ENCODE results near the gene TMEM132E.

TMEM132E gene

DNA sequence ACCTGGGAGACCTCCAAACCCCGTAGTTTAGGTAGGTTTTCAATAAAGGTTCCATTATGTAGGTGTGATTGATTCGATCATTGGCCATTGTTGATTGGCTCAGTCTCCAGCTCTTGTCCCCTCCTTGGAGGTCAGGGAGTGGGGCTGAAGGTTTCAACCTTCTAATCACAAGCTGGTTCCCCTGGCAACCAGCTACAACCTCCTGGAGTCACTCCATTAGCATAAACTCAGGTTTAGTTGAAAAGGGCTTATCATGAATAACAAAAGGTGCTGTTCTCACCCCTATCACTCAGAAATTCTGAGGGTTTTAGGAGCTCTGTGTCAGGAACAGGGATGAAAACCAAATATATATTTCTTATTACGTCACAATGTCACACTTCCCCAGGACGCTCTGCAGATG, 28.5 kb downstream of the TMEM132E start:
- DNase-seq: no peak

DNA sequence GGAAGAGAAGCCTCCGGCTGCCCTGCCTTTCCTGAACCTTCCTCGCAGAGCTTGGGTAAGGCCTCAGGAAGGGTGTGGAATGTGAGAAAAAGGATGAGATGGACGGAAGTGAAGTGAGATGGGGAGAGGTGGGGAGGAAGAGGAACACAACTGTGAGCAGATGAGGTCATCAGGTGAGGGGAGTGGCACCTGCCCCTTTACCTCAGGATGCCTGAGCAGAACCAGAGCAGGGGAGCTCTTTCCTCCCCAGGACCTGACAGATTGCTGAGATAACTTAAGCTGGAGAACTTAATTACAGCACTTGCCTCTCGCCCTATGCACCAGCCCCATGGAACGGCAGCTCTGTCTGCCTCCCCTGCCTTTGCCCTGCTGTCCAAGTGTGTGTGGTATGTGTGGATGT, 29.8 kb downstream of the TMEM132E start:
- DNase-seq: no peak

DNA sequence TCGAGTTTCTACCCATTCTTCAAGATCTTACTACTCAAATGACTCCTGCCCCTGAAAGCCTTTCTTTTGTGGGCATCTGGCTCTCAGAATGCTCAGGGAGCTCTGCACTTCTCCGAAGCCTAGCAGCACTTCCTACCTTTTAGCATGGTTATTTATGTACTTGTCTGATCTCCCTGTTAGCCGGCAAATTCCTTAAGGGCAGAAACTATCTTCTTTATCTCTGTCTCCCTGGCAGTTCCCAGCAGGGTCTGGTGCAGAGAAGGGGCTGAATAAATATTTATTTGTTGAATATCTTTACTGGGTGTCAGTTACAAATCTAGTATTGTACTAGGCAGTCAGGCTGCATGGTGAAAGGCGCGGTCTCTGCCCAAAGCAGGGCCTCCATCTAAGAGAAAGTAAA, 30.7 kb downstream of the TMEM132E start:
- DNase-seq: no peak

DNA sequence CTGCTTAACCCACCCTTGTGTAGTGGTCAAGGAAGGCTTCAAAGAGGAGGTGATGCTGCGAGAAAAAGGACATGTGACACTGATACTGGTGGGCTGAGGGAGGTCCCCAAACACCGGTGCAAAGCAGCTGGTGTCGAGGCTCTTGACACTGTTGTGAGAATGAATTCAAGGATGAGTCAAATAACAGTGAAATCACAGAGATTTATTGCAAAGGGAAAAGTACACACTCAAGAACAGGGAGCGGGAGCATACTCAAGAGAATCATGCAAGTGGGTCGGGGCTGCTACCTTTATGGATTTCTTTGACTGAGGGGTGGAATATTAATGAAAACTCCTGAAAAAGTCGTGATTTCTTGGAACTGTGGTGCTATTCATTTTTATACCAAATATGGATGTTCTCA, 31.1 kb downstream of the TMEM132E start:
- no peak for DNase-seq

DNA sequence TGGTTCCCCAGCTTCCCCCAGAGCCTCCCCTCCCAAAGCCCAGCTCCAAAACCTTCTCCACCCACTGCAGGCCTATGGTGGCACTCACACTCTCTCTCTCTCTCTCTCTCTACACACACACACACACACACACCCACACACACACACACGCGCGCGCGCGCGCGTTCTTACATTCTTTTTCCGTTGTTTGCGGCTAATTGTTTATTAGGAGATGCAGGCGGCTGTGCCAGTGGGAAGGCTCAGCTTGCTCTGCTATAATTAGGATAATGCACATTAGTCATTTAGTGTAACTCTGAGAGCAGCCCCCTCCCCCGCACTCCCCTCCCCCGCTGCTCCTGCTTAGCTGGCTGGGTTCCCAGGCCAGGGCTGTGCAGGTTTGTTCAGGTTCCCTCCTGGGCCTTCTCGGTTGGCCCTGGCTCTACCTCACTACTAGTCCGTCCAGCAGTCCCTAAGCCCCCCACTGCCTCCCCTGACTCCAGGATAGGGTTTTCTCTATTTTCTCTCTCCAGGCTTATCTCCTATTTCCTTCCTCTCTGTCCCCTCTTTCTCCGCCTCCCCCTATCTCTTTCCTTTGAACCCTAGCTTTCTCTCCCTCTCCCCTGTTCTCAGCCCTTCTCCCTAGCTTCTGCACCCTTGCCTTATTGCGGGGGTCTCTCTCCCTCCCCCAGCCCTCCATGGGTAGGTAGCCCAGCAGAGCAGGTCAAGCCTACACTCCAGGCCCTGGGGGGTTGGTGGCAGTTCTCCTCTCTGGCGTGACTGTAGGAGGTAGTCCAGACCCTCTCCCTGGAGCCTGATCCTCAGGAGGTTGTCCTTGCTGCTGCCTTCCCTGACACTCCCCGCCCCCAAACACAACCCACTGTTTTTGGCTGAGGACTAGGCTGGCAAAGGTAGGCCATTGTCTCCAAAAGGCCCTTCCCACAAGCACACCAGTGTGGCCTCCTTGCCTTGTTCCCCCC, 34.0 kb downstream of the TMEM132E start:
- DNase-seq: no peak

DNA sequence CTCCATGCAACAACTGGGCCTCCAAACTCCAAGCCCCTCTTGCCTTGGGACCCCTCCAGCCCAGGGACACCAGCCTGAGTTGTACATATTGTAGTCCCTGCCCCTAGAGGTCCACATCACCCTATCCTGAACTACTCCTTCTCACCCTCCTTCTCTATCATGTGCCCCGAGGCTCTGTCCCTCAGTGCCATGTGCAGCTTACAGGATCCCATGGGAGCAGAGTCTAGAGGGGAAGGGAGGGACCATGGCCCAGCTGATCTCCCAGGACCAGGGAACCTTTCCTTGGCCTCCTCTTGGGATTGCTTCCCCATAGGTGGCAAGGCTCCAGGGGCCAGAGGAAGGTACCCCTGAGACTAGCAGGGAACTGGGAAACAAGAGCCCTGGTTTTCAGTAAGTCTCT, 35.3 kb downstream of the TMEM132E start:
- DNase-seq: no peak

DNA sequence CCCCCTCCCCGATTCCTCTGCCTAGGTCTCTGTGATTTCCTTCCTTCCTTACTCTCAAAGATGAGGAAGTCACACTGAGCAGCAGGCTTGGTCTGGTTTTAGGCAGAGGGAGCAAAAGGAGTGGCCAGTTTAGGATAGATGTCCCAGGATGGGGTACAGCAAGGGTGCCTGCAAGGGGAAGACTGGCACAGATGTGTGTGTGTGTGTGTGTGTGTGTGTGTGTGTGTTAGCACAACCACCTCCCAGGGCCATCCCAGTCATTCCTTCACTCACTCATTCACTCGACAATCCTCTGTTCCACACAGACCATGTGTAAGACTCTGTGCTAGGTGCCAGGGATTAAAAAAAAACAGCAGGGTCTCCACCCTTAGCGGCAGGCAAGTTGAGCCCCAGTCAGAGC, 35.9 kb downstream of the TMEM132E start:
- DNase-seq: no peak

DNA sequence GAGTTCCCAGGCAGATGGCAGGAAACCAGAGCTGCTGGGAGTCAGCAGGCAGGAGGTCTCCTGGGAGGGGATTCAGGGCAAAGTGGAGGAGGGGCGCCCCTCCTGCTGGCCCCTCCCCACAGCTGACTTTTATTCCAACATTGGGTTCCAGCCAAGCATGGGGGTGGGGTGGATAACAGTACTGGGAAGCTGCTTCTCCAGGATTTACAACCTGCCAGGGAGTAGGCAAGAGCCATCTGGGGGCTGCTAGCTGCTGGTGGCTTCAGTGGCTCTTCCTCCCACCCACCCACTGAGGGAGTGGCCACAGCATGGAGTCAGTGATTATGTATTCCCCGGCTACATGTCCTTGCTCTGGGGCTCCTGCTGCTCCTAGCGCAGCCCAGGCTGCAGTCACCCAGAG, 36.8 kb downstream of the TMEM132E start:
- no peak for DNase-seq

DNA sequence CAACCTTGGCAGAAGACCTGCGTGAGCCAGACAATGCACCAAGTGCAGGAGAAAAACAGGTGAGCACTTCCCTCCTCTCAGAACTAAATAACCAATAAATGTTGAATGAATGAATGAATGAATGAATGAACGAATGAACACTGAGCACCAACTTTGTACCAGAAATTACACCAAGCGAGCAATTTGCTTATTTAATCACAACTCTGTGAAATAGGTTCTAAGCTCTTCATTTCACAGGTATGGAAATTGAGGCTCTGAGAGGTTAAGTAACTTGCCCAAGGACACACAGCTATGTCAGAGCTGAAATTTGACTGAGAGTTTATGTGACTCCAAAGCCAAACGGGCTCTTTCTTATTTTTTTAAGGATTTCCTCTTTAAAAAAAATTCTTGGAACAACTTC, 38.0 kb downstream of the TMEM132E start:
- DNase-seq: no peak

DNA sequence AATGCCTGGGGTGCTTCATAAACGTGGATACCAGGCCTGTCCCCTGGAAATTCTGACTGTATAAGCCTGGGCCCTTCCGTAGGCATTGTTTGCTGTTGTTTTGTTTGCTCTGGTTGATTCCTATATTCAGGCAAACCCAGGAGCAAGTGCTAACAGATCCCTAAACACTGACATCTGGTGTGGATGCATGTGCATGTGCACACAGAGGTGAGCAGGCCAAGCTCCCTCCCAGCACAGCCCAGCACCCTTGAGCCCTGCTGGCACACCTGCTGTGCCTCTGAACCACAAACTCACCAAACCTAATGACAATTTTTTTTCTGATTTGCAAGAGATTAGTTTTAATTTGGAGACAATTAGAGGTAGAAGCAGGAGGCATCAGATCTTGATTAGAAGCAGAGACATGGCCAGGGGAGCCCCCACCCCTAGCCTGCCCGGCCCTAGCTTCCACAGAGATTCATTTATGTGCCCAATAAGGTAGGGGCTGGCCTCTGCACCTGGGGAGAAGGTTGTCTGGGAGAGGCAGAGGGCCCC, 40.4 kb downstream of the TMEM132E start:
- no peak for DNase-seq

DNA sequence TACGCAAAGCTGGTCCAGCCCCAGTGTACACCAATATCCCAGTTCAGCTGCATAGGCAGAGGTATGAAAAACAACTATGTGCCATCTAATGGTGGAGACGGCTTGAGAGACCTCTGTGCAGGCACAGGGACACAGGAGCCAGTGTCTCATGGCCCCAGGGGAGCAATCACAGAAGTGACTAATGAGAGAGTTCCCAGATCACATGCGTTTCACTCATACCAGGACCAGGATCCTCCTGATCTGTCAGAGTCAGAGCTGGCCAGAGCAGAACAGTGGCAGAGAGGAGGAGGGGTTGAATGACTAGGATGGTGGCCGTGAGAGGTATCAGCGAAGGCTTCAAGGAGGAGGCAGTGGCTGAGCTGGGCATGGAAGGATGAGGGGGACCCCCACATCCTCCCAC, 41.1 kb downstream of the TMEM132E start:
- no peak for DNase-seq

DNA sequence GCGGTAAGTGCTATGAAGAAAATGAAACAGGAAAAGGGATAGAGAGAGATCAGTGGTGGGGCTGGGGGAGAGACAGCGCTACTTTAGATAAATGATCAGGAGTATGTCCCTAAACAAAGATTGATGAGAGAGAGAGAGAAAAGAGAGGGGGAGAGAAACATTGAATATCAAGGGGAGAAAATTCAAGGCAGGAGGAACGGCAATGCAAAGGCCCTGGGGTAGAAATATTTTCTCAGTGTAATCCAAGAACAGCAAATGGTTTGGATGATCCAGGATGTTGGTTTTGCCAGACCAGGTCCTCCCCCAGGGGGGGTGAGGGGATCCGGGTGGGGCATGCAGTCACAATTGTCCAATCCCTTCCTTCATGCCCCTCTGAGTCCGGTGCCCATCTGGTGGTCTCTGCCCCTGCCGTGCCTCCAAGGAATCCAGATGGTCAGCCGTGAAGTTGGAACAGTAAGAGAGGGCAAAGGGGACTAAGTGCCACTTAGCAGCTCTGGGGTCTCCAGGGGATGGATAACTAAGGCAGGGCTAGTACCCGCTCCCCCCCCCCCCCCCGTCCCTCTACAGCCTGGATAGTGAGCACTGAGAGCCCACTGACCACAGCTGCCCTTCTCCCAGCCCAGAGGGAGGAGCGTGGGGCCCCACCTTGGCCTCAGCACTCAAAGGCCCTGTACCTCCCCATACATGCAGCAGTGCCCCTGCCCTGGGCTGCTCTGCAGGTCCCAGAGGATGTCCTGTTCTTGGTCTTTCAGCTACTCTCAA, 43.7 kb downstream of the TMEM132E start:
- DNase-seq: no peak

DNA sequence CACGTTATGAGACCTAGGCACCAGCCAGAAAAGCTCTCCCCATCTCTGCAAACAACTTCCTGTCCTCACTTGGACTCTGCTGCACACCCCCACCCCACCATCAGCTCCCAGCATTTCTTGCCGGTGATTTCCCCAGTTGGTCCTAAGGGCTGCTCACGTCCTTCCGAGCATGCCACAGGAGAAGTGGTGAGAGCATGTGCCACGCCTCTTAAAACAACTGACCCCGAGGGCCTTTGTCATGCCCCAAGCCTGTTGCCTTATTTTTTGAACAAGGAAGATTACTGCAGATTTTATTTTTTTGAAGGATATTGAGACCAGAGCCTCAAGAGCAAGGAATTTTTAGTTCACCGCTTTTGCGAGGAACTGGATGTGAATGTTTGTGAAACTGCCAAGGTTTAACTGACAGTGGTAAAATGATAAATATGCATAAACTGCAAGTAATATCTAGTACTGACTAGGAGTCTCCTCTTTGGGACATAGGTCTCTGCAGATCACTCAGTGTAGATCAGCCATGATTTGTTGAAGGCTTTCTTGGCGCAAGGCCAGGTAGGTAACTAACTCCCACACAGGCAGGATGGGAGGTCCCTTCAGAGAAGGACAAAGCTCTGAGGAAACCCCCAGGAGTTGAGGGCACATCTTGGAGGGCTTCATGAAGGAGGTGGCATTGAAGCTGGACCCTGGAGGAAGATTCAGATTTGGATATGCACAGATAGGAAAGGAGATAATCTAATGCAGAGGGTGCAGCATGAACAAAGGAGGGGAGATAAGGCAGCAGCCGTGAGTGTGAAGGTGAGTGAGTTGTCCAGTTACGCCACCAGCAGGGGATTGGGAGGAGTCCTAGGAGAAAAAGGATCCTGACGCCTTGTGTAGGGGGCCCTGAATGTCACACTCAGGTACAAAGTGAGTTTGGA, 44.7 kb downstream of the TMEM132E start:
- DNase-seq: no peak

DNA sequence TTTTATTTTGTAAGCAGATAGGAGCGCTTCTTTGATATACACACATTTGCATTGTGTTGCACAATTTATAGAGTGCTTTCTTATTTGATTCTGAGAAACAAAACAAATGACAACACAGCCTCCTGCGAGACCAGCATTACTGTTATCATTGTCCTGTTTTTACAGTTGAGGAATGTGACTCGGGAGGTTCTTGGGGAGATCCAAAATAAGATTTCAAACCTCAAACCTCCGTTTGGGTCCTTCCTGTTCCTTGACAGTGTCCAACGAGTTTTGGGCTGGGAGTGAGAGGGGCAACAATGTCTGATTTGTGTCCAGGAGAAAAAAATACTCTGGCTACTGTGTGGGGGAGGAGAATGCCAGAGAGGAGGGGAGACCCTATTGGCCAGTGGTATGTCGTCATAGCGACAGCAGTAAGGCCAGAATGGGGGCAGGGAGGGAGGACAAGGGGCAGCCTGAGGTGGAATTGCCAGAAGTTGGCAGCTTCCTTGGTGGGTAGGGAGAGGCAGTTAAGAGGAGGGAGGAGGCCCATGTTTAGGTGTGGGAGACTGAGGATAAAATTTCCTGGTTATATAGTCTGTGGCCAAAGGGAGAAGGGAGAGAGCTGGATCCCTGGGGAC, 45.5 kb downstream of the TMEM132E start:
- no peak for DNase-seq

DNA sequence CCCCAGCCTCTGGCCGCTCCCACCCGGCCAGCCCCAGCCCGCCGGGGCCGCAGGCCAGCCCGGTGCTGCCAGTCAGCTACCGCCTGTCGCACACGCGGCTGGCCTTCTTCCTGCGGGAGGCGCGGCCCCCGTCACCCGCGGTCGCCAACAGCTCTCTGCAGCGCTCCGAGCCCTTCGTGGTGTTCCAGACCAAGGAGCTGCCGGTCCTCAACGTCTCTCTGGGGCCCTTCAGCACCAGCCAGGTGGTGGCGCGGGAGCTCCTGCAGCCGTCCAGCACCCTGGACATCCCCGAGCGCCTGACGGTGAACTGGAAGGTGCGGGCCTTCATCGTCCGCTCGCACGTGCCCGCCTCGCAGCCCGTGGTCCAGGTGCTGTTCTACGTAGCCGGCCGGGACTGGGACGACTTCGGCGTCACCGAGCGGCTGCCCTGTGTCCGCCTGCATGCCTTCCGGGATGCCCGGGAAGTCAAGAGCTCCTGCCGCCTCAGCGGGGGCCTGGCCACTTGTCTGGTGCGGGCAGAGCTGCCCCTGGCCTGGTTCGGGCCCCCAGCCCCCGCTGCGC, 46.8 kb downstream of the TMEM132E start:
- no peak for DNase-seq

DNA sequence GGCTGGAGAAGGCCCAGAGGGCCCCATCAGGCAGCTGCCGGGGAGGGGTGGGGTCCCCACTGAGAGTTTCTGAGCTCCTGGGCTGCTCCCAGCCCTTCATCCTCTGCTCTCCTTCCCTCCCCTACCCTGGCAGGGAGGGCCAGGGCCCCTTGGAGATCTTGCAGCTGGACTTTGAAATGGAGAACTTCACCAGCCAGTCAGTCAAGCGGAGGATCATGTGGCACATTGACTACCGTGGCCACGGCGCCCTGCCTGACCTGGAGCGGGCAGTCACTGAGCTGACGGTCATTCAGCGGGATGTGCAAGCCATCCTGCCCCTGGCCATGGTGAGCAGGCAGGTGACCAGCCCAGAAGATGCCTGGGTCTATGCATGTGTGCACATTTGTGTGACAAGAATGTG, 49.5 kb downstream of the TMEM132E start:
- DNase-seq: no peak

DNA sequence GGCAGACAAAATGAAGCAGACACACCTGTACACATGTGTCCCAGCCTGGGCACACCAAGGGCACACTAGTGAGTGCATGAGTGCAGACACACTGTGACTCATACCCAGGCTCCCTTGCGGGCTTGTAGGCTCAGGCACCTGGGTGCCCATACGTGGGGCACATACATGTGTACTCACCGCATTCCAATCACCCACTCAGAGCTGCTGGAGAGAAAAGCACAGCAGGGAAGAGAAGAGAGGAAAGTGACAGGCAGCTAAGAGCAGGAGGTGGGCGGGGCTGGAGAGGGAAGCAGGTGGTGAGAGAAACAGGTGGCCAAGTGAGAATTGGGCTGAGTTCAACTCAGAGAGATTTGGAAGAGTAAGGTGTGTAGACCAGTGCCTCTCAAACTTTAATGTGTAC, 54.0 kb downstream of the TMEM132E start:
- no peak for DNase-seq

DNA sequence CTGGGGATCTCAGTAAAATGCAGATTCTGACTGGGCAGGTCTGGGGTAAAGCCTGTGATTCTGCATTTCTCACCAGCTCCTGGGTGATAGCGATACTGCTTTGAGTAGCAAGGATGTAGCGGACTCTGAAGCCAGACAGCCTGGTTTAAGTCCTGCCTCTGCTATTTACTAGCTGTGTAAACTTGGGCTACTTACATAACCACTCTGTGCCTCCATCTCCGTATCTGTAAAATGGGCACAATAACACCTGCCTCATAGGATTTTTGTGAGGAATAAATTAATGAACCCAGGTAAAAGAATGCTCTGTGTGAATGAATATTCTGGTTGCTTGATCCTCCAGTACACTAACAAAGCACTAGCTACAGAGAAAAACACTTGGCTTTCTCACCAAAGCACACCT, 54.4 kb downstream of the TMEM132E start:
- no peak for DNase-seq

DNA sequence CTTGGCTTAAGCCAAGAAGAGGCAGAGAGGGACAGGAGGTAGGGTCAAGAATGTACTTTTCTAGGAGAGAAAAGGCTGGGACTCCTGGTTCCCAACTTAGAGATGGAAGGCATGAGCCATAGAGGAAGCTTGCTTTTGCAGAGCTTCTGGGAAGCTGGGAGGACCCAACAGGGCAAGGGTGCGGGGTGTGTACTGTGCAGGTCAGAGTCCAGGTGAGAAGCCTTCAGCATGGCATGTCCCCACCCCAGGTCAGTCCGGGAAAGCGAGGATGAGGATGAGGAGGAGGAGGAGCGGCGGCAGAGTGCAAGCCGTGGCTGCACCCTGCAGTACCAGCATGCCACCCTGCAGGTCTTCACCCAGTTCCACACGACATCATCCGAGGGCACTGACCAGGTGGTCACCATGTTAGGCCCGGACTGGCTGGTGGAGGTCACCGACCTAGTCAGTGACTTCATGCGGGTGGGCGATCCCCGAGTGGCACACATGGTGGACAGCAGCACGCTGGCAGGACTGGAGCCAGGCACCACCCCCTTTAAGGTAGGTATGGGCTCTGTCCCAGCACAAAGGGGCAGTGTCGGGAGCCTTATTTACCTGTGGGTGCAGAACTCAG, 55.3 kb downstream of the TMEM132E start:
- no peak for DNase-seq

DNA sequence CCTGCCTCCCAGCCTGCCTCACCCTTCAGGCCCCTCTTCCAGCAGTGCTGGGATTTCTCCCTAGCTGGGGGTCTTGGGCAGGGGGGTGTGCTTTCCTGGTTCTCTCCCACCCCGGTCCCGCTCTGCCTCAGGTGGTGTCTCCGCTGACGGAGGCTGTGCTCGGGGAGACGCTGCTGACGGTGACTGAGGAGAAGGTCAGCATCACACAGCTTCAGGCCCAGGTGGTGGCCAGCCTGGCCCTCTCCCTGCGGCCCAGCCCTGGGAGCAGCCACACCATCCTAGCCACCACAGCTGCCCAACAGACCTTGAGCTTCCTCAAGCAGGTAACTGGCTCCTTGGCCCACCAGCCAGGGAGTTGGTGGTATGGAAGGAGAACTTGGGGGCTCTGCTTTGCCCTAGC, 56.5 kb downstream of the TMEM132E start:
- DNase-seq: no peak

DNA sequence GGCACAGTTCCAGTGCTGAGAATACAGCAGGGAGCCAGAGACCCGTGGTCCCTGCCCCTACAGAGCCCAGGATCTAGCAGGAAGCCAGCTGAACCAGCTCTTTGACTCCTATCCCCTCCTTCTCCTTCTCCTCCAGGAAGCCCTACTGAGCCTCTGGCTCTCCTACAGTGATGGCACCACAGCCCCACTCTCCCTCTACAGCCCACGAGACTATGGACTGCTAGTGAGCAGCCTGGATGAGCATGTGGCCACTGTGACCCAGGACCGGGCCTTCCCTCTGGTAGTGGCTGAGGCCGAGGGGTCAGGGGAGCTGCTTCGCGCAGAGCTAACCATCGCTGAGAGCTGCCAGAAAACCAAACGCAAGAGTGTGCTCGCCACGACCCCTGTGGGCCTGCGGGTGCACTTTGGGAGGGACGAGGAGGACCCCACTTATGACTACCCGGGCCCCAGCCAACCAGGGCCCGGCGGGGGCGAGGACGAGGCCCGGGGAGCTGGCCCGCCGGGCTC, 57.7 kb downstream of the TMEM132E start:
- no peak for DNase-seq
